Mucosa of descending colon (tissue), 3 donors: Measurements from ENCODE around the gene PCDHB13. TPM values are rescaled to one million over a fixed set of nuclear protein-coding genes. Genes with fewer than 3 reads are reported as not detected.
"Not testable (repeated sequence)": the region's sequence is repeated elsewhere in the genome, so short reads cannot be mapped to it uniquely, and the experiment has no call there.

ENCODE experiments used
- ATAC-seq: fragments of 200-7000 bp; cut with Tn5 transposase; one replicate; pipeline ENCODE4 v1.9.1; 2020; ENCODE audit warnings: mild to moderate bottlenecking, moderate library complexity
- DNase-seq, 3 donors: peaks; one replicate each; pipeline ENCODE4 v3.0.0-alpha.2; 2020
- H3K36me3 ChIP-seq: fragments of 200-600 bp; one replicate; pipeline ENCODE4 v1.8.0; 2021; ENCODE audit warnings: low read depth, mild to moderate bottlenecking
- H3K4me1 ChIP-seq: fragments of 200-600 bp; one replicate; pipeline ENCODE4 v1.8.0; 2021; ENCODE audit warnings: low read depth, mild to moderate bottlenecking
- H3K4me3 ChIP-seq: fragments of 200-600 bp; one replicate; pipeline ENCODE4 v1.8.0; 2021; ENCODE audit warnings: mild to moderate bottlenecking
- H3K9me3 ChIP-seq: fragments of 200-600 bp; one replicate; pipeline ENCODE4 v1.8.0; 2021; ENCODE audit warnings: mild to moderate bottlenecking
- intact Hi-C, 2 donors: fragments of 100-400 bp; cut with DNase I in 1 of 2; cut with micrococcal nuclease in 1 of 2; formaldehyde crosslinking; loops; one replicate each; pipeline versions ENCODE4 v1.11.0 to v1.11.1; 2022; cut with DNase I, micrococcal nuclease
- total RNA-seq, 3 donors: library from RNA; stranded (reverse); fragmentation: NEBNext Ultra II Directional in 2 of 3; extraction: Animal tissue kit (Norgen Biotek cat#: 25700) in 2 of 3; gene quantifications; one replicate each; pipeline versions ENCODE4 v1.2.1 to v1.2.4, GENCODE V29; 2021 to 2023
- TF ChIP-seq, protein P1 (sequence below): fragments of 200-600 bp; IDR thresholded peaks from one replicate; pipeline ENCODE4 v1.8.0; 2022; ENCODE audit warnings: antibody characterized with exemption, mild to moderate bottlenecking
- donor health status: DM: no; HTN: no; CAD: no; lungs with moderate emphysema.
- donor health status: DM: no; HTN: no; CAD: no.
- donor health status: DM: no; HTN: yes; CAD: no.

PCDHB13 gene
- total RNA-seq, 3 donors from 2014 or later: 1.2 to 4.3 (median 1.9) TPM

GRCh38 chr5:141196363-141196762, 17.4 kb upstream of the PCDHB13 start:
- intact Hi-C loops: no loop called here
- no peaks in the 10 kb centered on the region for H3K4me1 ChIP-seq
- H3K36me3 ChIP-seq: no peaks in the 10 kb centered on the region
- ATAC-seq (no peak), DNase-seq (no peak)
- peaks cover 53% of the 10 kb centered on the region for H3K9me3 ChIP-seq
- TF ChIP-seq, protein P1, sequence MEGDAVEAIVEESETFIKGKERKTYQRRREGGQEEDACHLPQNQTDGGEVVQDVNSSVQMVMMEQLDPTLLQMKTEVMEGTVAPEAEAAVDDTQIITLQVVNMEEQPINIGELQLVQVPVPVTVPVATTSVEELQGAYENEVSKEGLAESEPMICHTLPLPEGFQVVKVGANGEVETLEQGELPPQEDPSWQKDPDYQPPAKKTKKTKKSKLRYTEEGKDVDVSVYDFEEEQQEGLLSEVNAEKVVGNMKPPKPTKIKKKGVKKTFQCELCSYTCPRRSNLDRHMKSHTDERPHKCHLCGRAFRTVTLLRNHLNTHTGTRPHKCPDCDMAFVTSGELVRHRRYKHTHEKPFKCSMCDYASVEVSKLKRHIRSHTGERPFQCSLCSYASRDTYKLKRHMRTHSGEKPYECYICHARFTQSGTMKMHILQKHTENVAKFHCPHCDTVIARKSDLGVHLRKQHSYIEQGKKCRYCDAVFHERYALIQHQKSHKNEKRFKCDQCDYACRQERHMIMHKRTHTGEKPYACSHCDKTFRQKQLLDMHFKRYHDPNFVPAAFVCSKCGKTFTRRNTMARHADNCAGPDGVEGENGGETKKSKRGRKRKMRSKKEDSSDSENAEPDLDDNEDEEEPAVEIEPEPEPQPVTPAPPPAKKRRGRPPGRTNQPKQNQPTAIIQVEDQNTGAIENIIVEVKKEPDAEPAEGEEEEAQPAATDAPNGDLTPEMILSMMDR: no peak
- no peak overlapping the region for H3K4me3 ChIP-seq

DNA sequence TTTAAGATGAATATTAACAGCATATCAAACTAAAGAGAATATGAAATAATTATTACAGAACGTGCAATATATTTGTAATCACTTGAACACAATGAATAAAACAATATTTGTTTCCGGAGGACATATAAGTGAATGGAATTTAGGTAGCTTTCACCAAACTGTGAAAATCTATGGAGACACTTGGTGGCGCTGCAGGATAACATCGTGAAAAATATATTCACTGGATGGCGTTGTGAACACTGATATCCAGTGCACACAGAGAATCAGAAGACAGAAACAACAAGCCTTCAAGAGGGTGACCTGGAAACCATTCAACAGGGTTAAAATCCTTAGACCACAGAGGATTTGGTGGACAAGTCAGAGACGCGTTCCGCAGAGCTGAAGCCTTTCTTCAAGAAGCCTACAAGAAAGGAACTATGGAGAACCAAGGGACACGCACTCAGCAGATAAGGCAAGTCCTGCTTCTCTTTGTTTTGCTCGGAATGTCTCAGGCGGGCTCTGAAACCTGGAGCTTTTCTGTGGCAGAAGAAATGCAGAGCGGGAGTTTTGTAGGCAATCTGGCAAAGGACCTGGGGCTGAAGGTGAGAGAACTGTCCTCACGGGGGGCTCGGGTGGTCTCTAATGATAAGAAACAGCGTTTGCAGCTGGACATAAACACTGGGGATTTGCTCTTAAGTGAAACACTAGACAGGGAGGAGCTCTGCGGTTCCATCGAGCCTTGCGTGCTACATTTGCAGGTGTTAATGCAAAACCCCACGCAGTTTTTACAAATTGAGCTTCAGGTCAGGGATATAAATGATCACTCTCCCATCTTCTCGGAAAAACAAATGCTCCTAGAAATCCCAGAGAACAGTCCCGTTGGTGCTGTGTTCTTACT, 14.1 kb upstream of the PCDHB13 start, which contains the start of gene PCDHB11:
PCDHB11 (plus strand) TSS at position 269 of the 877 bp plus-strand sequence; CDS start at position 417, 148 bp downstream.
- TF ChIP-seq, protein P1: no peak
- ATAC-seq (no peak), DNase-seq (peak in 1 of 3 donors; percentile 11)
- Histone ChIP-seq H3K4me3 (no peak within 1 kb of the TSS), H3K4me1 (no peaks in the 10 kb centered on the region), H3K9me3 (peaks cover 62% of the 10 kb centered on the region), H3K36me3 (no peaks in the 10 kb centered on the region)
- intact Hi-C loops: no loop called here

DNA sequence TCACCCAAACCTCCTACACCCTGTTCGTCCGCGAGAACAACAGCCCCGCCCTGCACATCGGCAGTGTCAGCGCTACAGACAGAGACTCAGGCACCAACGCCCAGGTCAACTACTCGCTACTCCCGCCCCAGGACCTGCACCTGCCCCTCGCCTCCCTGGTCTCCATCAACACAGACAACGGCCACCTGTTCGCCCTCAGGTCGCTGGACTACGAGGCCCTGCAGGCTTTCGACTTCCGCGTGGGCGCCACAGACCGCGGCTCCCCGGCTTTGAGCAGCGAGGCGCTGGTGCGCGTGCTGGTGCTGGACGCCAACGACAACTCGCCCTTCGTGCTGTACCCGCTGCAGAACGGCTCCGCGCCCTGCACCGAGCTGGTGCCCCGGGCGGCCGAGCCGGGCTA, 12.6 kb upstream of the PCDHB13 start:
- intact Hi-C loops, H3K4me3 ChIP-seq, H3K36me3 ChIP-seq, ATAC-seq, DNase-seq, H3K4me1 ChIP-seq: not testable (repeated sequence)
- peaks cover 55% of the 10 kb centered on the region for H3K9me3 ChIP-seq

- H3K4me3 ChIP-seq, ATAC-seq, H3K36me3 ChIP-seq, intact Hi-C loops, DNase-seq, H3K4me1 ChIP-seq: not testable (repeated sequence)
- peaks cover 50% of the 10 kb centered on the region for H3K9me3 ChIP-seq
These were observed 12.1 kb upstream of the PCDHB13 start for GRCh38 chr5:141201646-141202045.

DNA sequence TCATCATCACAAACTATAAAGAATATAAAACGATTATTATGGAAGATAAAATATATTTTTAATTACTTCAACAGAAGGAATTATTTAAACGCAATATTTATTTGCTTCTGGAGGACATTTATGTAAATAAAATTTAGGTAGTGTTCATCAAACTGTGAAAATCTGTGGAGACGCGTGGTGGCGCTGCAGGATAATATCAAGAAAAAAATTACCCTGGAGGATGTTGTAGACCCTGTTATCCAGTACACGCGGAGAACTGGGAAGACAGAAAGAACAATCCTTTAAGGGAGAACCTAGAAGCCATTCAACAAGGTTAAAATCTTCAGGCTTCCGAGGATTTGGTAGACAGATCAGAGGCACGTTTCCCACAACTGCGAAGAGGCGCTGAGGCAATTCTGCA, 5.2 kb upstream of the PCDHB13 start, which contains the start of gene PCDHB12:
PCDHB12 (plus strand) TSS at position 242 of the 400 bp plus-strand sequence. CDS start 189 bp downstream, outside the sequence.
- Histone ChIP-seq H3K9me3 (peaks cover 24% of the 10 kb centered on the region), H3K4me3 (no peak within 1 kb of the TSS), H3K36me3 (no peaks in the 10 kb centered on the region), H3K4me1 (no peaks in the 10 kb centered on the region)
- TF ChIP-seq, protein P1: no peak
- intact Hi-C loops: no loop called here
- ATAC-seq (no peak), DNase-seq (peak in 1 of 3 donors; percentile 4)

GRCh38 chr5:141210281-141210680, 3.4 kb upstream of the PCDHB13 start:
- peaks cover 25% of the 10 kb centered on the region for H3K9me3 ChIP-seq
- DNase-seq, H3K36me3 ChIP-seq, H3K4me1 ChIP-seq, H3K4me3 ChIP-seq, intact Hi-C loops, ATAC-seq: not testable (repeated sequence)

DNA sequence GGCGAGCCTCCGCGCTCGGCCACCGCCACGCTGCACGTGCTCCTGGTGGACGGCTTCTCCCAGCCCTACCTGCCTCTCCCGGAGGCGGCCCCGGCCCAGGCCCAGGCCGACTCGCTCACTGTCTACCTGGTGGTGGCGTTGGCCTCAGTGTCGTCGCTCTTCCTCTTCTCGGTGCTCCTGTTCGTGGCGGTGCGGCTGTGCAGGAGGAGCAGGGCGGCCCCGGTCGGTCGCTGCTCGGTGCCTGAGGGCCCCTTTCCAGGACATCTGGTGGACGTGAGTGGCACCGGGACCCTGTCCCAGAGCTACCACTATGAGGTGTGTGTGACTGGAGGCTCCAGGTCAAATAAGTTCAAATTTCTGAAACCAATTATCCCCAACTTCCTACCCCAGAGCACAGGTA, 2.9 kb upstream of the PCDHB13 start:
- intact Hi-C loops, H3K4me1 ChIP-seq, H3K4me3 ChIP-seq, DNase-seq, ATAC-seq, H3K36me3 ChIP-seq: not testable (repeated sequence)
- H3K9me3 ChIP-seq: peaks cover 28% of the 10 kb centered on the region

- H3K36me3 ChIP-seq, intact Hi-C loops, ATAC-seq, H3K4me3 ChIP-seq, DNase-seq, H3K4me1 ChIP-seq: not testable (repeated sequence)
- peaks cover 53% of the 10 kb centered on the region for H3K9me3 ChIP-seq
These were observed 864 bp downstream of the PCDHB13 start for GRCh38 chr5:141214583-141214982.

GRCh38 chr5:141215504-141215903, 1.8 kb downstream of the PCDHB13 start:
- ATAC-seq, H3K4me1 ChIP-seq, H3K36me3 ChIP-seq, H3K4me3 ChIP-seq, DNase-seq, intact Hi-C loops: not testable (repeated sequence)
- H3K9me3 ChIP-seq: peaks cover 56% of the 10 kb centered on the region

DNA sequence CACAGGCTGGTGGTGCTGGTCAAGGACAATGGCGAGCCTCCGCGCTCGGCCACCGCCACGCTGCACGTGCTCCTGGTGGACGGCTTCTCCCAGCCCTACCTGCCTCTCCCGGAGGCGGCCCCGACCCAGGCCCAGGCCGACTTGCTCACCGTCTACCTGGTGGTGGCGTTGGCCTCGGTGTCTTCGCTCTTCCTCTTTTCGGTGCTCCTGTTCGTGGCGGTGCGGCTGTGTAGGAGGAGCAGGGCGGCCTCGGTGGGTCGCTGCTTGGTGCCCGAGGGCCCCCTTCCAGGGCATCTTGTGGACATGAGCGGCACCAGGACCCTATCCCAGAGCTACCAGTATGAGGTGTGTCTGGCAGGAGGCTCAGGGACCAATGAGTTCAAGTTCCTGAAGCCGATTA, 2.3 kb downstream of the PCDHB13 start:
- ATAC-seq, H3K36me3 ChIP-seq, intact Hi-C loops, DNase-seq, H3K4me1 ChIP-seq, H3K4me3 ChIP-seq: not testable (repeated sequence)
- peaks cover 58% of the 10 kb centered on the region for H3K9me3 ChIP-seq
